Measurements from ENCODE around the gene ARGLU1.

Gene ARGLU1

DNA sequence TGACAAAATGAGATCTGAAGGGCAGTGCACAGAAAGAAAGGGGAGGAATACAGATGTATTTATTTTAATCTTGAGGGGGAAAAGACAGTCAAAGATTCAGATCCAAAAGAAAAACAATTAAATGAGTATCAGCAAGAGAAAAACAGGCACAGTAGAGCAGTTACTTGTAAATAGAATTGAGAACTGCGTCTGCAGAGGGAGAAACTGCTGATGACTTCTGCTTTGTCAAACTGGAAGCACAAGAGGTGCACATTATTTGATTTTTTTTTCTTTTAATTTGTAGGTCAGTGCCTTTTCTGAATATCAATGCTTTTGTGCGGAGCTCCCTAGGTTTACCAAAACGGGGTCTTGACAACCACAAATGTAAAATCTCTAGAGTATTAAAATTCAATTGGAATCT, 69.8 kb downstream of the ARGLU1 start:
- no peak for DNase-seq

DNA sequence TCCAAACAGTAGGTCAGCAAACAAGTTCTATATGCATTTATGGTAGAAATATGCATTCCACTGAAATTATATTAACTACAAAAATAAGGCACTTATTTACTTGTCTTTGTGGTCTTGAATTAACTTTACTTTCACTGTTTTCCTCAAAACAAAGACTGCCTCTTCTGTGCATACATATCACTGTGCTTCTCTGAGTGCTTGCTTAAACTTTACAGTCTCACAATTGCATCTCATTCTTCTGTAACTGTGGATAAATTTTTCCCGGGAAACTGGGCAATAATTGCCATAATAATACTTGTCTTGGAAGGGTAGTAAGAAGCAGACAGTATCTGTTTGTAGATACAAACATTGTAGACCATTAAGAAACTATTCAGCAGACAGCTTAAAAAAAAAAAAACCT, 70.9 kb downstream of the ARGLU1 start:
- DNase-seq = no peak

DNA sequence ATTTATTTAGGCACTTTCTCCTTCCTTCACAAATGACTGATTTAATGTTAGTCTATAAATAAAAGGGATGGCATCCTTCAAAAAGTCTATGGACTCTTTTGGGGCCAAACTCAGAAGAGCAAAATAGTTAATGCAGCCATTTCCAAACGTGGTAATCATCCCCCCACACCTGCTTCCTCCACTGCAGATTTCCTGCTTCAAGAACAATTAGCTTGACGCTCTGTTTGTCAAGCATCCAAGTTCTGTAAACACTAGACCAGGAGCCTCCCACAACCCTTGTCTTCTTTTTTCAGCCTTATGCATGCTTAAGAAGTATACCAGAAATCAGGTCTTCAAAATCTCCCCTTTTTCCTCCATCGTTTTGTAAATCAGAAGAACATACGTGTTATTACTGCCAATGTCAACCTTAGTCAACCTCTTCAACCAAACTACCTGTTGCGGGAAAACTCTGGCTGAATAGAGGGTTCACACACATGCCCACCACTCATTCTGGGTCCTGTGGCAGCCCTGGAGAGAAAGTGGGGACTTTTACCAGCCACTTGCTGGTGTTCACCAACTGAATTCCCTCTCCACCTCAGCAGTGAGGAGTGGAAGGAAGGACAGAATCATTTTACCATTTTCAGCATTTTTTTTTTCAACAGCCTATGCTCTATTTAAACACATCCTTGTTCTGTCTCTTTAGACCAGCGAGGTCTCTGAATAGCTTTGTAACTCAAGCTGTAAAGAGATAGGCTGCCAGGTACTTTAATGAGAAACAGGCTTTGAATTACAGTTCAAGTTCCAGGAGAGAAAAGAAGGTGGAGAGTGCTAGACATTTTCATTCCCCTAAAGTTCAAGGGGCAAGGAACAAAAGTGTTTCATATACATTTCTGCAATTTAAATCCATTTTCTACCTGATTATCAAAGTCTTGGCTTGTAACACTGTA, 71.6 kb downstream of the ARGLU1 start:
- DNase-seq = no peak

DNA sequence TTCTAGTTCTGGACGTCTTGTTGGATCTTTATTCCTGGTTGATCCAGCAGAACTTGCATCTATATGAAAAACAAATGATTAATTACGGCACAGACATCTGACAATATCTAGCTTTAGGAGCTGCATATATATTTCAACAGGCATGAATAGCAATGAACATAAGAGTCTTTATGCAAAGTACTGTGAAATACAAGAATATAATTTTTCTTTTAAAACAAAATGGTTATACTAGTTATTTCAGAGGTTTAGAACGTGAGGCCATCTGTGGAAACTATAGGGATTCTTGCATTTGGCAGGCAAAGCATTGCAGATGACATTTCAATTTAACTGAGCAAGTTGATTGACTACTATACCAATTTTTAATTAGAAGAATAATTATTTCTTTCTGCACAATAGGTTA, 73.0 kb downstream of the ARGLU1 start:
- DNase-seq = no peak

DNA sequence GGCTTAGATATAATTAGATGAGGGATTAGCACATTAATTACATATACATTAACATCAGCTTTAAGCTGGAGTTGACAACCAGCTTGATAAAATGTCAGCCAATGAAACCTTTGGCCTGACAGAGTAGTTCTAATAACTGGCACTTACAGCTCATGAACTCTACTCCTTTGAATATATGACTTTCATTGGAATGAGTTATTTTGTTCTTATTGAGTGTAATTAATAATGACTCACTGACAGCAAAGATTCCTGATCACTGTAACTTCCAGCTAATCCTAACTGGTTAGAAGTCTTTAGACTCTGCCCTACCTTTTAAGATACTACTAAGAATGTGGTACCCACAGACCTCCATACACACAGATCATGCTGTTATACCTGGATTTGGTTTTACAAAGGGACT, 73.4 kb downstream of the ARGLU1 start:
- no peak for DNase-seq

DNA sequence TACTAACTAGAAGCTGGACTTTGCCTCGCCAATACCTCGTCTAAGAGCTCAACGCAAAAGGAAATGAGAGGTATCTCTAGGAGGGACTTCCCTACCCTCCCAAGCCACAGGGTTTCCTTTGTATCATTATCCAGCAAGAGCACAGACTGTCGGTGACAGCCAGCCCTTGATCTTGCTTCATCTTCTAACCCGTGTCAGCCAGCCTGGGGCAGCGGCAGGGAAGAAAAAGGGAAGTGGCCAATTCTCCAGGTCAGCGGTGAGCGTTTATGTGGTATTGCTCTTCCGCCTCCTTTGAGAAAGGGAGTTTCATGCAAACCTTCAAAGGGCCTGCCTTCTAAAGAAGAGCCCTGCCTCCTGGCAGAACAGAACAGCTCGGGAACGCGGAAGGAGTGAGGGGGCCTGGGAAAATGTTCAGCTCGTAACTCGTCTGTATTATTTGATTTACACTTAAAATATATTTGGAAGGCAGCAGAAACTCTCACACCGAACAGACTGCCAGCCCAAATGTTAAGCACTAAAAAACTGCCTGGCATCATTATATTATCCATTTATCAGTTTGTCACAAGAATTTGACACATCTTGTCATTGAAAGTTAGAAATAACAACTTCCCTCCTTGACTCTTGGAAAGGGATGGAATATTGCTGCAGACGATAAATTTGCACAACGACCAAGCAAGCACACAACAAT, 74.3 kb downstream of the ARGLU1 start:
- no peak for DNase-seq

DNA sequence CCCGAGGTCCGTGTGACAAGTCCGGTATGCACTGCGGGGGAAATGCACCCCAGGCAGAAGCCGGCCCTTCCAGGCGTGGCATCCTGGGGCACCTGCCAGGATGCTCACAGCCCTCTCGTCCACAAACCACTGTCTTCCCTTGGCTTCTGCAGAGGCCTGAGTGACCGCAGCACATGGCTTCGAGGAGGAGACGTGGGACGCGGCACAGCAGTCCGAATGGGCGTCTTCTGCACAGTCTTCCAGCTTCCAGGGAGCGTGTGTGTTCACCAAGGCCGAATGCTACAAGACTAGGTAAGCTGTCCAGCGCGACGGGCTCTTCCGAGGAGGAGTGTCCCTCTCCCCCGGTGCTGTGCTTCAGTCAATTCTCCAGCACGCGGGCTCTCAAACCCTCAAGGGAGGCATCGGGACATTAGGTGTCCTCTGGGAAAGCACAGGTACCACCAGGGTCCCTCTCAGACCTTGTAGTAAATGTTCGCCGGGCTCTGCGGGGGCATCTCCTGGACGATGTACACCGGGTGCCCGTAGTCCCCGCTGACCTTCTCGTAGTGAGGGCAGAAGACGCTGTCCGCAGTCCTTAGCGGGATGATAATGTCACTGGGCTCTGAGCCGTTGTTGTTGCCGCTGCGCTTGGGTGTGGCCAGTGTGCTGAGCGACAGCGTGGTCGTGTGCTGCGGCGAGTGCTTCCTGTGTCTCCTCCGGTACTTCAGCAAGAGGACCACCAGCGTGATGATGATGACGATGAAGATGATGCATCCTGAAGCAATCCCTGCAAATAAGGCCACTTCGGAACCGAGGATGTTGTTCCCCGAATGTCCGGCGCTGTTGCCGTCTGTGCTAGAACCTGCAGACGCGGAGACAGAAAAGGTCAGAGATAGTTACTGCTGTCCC, 75.1 kb downstream of the ARGLU1 start:
- DNase-seq = no peak

DNA sequence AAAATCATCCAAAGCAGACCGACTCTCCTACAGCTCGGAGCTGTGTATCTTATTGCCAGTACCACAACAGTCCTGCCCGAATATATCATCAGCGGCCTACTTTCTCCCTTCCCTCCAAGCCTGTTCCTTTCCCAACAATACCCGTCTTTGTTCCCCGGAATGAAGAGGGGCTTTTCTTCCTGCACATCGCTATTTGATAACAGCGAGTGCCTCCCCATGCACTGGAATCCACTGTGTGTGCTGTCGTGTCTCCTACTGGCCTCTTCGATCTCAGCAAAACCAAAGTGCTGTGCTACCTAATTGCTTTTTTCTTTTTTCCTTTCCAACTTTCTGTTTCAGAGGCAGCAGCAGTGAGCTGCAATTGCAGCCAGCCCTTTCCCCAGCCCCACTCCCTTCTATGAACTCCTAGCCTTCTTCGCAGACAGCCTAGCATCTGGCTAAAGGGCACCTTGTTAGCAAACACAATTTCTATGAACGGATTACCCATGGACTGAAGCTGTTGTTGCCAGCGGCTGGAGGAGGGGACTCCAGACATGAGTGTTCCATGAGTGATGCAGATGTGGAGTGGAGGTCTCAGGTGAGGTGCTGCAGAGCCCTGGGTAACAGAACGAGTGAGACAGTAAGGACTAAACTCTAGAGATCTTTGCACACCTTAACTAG, 75.9 kb downstream of the ARGLU1 start:
- no peak for DNase-seq

Data from NCI-H526 treated with DMSO at 0.1 percent for 48 hours (cell line).